Bronchial epithelial cell (primary cell): ENCODE results near the gene CD244. TPM values are rescaled to one million over a fixed set of nuclear protein-coding genes. Genes with fewer than 3 reads are reported as not detected.

Experiments
- DNase-seq: peaks from one replicate; pipeline ENCODE4 v3.0.0-alpha.2; 2010; ENCODE audit warnings: low read depth
- FAIRE-seq: peaks from 2 replicates; lab custom pipeline; 2011; peaks lifted over from hg19 to GRCh38; lab: Jason Lieb, UNC
- H3K27me3 ChIP-seq: 2 replicates; pipeline ENCODE4 v1.5.1; 2011; ENCODE audit warnings: low read length; ENCODE audit not compliant: control insufficient read depth, insufficient read depth
- H3K36me3 ChIP-seq: 2 replicates; pipeline ENCODE4 v1.5.1; 2011; ENCODE audit warnings: low read length; ENCODE audit not compliant: control insufficient read depth, insufficient read depth
- H3K4me3 ChIP-seq: 2 replicates; pipeline ENCODE4 v1.5.1; 2011; ENCODE audit warnings: mild to moderate bottlenecking, low read depth, low read length, control low read depth
- total RNA-seq: library from RNA; depleted of rRNA; stranded (reverse); fragments of >200 nt; gene quantifications from 2 replicates; pipeline ENCODE4 v1.2.1, GENCODE V29; 2014
- TF ChIP-seq, protein P1 (sequence below): IDR thresholded peaks from 2 replicates; pipeline ENCODE4 v1.5.1; 2011; ENCODE audit warnings: mild to moderate bottlenecking, moderate library complexity, low read length, control low read depth, inconsistent platforms; ENCODE audit not compliant: insufficient read depth, severe bottlenecking

The CD244 gene
- total RNA-seq, 1 donor from 2014 or later, result under 0.01 TPM

DNA sequence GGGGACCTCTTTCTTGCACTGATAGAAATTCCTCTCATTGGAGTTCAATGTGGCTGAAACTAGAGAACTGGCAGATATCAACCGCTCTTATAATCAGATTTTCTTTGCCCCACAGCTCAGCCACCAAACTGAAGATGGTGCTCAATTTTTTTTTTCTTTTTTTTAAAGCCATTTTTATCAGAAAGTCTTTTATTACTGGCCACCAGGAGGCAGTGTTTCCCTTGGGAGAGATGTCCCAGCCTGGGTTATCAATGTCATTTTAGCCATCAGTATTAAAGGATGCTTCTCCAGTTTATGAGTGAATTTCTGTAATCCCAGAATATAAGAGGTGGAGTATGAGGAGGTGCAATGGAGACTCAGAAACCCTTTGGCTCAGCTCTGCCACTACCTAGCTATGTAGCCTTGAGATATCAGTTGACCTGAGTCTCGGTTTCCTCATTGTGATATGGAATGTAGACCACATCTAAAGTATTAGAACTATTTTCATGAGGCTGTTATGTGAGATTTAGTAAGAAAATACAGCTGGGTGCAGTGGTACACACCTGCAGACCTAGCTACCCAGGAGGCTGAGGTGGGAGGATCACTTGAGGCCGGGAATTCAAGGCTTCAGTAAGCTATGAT lies 27.6 kb downstream of the CD244 start:
- peaks cover 2% of the 10 kb centered on the region for H3K27me3 ChIP-seq
- TF ChIP-seq, protein P1, sequence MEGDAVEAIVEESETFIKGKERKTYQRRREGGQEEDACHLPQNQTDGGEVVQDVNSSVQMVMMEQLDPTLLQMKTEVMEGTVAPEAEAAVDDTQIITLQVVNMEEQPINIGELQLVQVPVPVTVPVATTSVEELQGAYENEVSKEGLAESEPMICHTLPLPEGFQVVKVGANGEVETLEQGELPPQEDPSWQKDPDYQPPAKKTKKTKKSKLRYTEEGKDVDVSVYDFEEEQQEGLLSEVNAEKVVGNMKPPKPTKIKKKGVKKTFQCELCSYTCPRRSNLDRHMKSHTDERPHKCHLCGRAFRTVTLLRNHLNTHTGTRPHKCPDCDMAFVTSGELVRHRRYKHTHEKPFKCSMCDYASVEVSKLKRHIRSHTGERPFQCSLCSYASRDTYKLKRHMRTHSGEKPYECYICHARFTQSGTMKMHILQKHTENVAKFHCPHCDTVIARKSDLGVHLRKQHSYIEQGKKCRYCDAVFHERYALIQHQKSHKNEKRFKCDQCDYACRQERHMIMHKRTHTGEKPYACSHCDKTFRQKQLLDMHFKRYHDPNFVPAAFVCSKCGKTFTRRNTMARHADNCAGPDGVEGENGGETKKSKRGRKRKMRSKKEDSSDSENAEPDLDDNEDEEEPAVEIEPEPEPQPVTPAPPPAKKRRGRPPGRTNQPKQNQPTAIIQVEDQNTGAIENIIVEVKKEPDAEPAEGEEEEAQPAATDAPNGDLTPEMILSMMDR, result peak; percentile 49
- DNase-seq, result peak; percentile 43
- H3K4me3 ChIP-seq, result no peak overlapping the region
- H3K36me3 ChIP-seq, result no peaks in the 10 kb centered on the region
- FAIRE-seq, result no peak

DNA sequence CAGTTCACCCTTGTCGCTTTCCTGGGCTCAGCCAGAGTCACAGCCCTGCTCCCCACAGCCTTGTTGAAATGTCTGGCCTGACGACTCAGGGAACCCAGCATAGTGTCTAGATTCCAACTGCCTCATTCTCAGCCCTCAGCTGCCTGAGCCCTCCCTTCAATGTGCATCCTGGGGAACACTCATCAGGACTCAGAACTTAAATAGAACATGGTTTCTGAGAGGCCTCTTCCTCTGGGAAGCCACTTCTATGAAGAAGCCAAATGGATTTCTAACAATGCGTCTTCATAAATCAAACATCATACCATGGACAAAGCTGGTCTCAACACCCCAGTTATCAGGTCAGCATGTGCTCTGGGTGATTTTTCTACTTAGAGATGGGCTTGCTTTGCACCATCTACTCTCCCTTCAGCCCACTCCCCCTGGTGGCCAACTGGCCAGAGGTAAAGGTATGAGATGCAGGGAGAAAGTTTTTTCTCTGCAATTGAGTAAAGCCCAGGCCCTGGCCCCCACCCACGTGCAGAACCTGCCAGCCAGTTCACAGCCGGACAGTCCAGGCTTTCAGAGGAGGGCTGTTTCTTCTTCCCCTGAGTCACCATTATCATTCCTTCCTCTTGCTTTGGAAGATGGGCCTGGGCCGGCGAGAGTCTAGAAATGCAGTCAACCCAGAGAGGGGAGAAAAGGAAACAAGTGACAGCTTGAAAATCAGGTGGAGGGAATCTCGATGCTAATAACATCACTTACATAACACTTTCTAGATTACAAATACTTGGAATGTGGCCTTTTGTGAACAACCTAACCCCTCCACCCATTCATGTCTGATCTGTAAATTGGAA lies 32.1 kb downstream of the CD244 start:
- TF ChIP-seq, protein P1, result peak; percentile 79
- DNase-seq (peak; percentile 55), FAIRE-seq (no peak)
- H3K4me3 ChIP-seq, result no peak overlapping the region
- no peaks in the 10 kb centered on the region for H3K36me3 ChIP-seq
- H3K27me3 ChIP-seq, result peaks cover 2% of the 10 kb centered on the region

DNA sequence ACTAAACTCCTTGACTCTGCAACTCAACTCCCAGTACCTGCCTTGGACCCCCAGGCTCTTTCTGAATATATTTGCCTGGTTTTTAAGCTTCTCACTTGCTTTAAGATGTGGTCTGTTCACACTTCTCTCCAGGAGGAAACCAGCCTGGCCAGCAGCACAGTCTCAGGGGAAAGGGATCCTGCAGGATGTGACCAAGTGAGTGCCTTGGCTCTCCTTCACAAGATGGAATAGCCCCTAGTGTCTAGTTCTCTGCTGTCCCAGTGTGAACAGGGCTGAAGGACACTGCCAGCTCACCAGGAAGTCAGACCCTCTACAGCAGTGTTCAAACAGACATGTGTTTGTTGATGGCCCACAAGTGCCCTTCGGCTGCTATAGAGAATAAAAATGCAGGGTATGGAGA lies 32.9 kb downstream of the CD244 start:
- TF ChIP-seq, protein P1, result no peak
- peak; percentile 62 for FAIRE-seq
- no peaks in the 10 kb centered on the region for H3K36me3 ChIP-seq

DNA sequence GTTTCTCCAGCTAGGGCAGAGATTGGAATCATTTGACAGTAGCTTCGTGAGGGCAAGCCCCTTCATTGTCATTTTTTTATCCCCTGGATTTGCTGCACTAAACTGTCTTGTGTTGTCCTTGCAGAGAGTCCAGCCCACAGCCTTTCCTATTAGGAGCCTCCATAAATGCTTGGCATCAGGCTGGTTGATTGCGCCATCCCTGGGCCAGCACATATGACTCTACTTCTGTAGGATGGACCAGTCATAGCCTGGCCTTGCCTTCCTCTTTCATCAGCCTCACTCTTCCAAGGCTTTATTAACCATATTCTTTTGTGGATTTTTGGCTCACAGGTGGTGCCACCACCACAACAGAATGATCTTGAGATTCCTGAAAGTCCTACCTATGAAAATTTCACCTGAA lies 35.3 kb downstream of the CD244 start:
- Histone ChIP-seq H3K36me3 (no peaks in the 10 kb centered on the region), H3K27me3 (no peaks in the 10 kb centered on the region), H3K4me3 (no peak overlapping the region)
- TF ChIP-seq, protein P1, result no peak
- peak; percentile 40 for FAIRE-seq
- peak; percentile 74 for DNase-seq

More for the DNA sequence above, 32.9 kb downstream of the CD244 start:
- Histone ChIP-seq H3K27me3 (peaks cover 2% of the 10 kb centered on the region), H3K4me3 (no peak overlapping the region)
- no peak for DNase-seq

DNA sequence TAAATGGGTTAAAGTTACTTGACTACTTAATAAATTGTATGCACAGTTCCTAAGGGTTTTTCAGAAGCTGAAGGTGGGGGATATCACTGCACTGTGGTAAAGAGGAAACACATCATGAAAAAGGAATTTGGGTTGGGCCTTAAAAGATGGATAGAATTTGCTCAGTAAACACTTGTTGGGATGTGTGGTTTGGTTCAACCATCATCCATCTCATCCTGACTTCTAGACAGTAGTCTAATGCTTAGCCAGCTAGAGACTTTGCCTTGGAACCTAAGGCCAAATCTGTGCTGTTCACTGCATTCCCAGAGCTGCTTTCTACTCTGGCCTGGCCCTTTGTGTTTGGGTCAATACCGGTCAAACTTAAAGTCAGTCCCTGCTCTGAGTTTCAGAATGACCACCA lies 36.1 kb downstream of the CD244 start:
- peak; percentile 69 for DNase-seq
- TF ChIP-seq, protein P1, result no peak

More for the DNA sequence above, 36.1 kb downstream of the CD244 start:
- Histone ChIP-seq H3K4me3 (no peak overlapping the region), H3K27me3 (no peaks in the 10 kb centered on the region), H3K36me3 (no peaks in the 10 kb centered on the region)
- no peak for FAIRE-seq
